GM19238 (cell line): ENCODE data around the gene TMEM184C.

Source experiments
- DNase-seq: peaks from one replicate; pipeline ENCODE4 v3.0.0; 2011; ENCODE audit warnings: low spot score; ENCODE audit not compliant: insufficient read length

The TMEM184C gene

GRCh38 chr4:147617173-147617840, at the start of gene TMEM184C:
TSS of gene TMEM184C (plus strand) at chr4:147617397. CDS start at chr4:147617957, 560 bp downstream.
- peak; percentile 80 for DNase-seq

- no peak for DNase-seq
Measured at GRCh38 chr4:147570616-147571015, 46.6 kb upstream of the TMEM184C start.

GRCh38 chr4:147571036-147571770, 46.0 kb upstream of the TMEM184C start:
- DNase-seq: no peak

GRCh38 chr4:147576084-147576483, 41.1 kb upstream of the TMEM184C start:
- no peak for DNase-seq

- no peak for DNase-seq
Measured at GRCh38 chr4:147578051-147578476, 39.1 kb upstream of the TMEM184C start.

- no peak for DNase-seq
Measured at GRCh38 chr4:147578593-147578992, 38.6 kb upstream of the TMEM184C start.

GRCh38 chr4:147580396-147580795, 36.8 kb upstream of the TMEM184C start:
- no peak for DNase-seq

GRCh38 chr4:147581606-147582350, 35.4 kb upstream of the TMEM184C start:
- DNase-seq: no peak

- no peak for DNase-seq
Measured at GRCh38 chr4:147582386-147583060, 34.7 kb upstream of the TMEM184C start.

GRCh38 chr4:147583876-147584275, 33.3 kb upstream of the TMEM184C start:
- DNase-seq: no peak

- no peak for DNase-seq
Measured at GRCh38 chr4:147586032-147586431, 31.2 kb upstream of the TMEM184C start.

- no peak for DNase-seq
Measured at GRCh38 chr4:147586637-147587036, 30.6 kb upstream of the TMEM184C start.

- no peak for DNase-seq
Measured at GRCh38 chr4:147587041-147587440, 30.2 kb upstream of the TMEM184C start.

GRCh38 chr4:147589586-147589985, 27.6 kb upstream of the TMEM184C start:
- DNase-seq: no peak

- DNase-seq: peak; percentile 13
Measured at GRCh38 chr4:147590249-147590920, 26.8 kb upstream of the TMEM184C start.

GRCh38 chr4:147591106-147591505, 26.1 kb upstream of the TMEM184C start:
- no peak for DNase-seq

- DNase-seq: no peak
Measured at GRCh38 chr4:147594107-147594506, 23.1 kb upstream of the TMEM184C start.

- no peak for DNase-seq
Measured at GRCh38 chr4:147594578-147594977, 22.6 kb upstream of the TMEM184C start.

- DNase-seq: no peak
Measured at GRCh38 chr4:147596377-147596776, 20.8 kb upstream of the TMEM184C start.

- DNase-seq: no peak
Measured at GRCh38 chr4:147596981-147597380, 20.2 kb upstream of the TMEM184C start.

GRCh38 chr4:147597561-147597960, 19.6 kb upstream of the TMEM184C start:
- no peak for DNase-seq
